Heart left ventricle (tissue), 16 donors: Measurements from ENCODE around the gene PGM2. TPM values are rescaled to one million over a fixed set of nuclear protein-coding genes. Genes with fewer than 3 reads are reported as not detected.
A peak's percentile ranks its signal among the peaks of the same experiment; 100 is the strongest.

ENCODE experiments used
- ATAC-seq, 4 donors: fragments of 200-7000 bp; cut with Tn5 transposase; one replicate each; pipeline ENCODE4 v1.9.1; 2020 to 2022; ENCODE audit warnings: moderate library complexity in 4 of 4, mild to moderate bottlenecking in 3 of 4, moderate number of reproducible peaks in 1 of 4
- DNase-seq, 5 donors: peaks; one replicate each; pipeline ENCODE4 v3.0.0-alpha.2; 2020
- H3K27ac ChIP-seq, 12 donors: fragments of 200-600 bp; sonication (generic) in 4 of 12; one replicate each; pipeline versions ENCODE4 v1.5.0 to v1.8.0; 2016 to 2022; ENCODE audit warnings: mild to moderate bottlenecking in 2 of 12
- H3K27me3 ChIP-seq, 9 donors: fragments of 200-600 bp; sonication (generic) in 2 of 9; one replicate each; pipeline versions ENCODE4 v1.5.1 to v1.8.0; 2016 to 2022; ENCODE audit warnings: mild to moderate bottlenecking in 3 of 9
- H3K36me3 ChIP-seq, 9 donors: fragments of 200-600 bp; sonication (generic) in 2 of 9; one replicate each; pipeline versions ENCODE4 v1.5.0 to v1.8.0; 2018 to 2022; ENCODE audit warnings: mild to moderate bottlenecking in 2 of 9
- H3K4me1 ChIP-seq, 12 donors: fragments of 200-600 bp; sonication (generic) in 4 of 12; one replicate each; pipeline versions ENCODE4 v1.5.0 to v1.8.0; 2016 to 2022; ENCODE audit warnings: mild to moderate bottlenecking in 3 of 12
- H3K4me3 ChIP-seq, 12 donors: fragments of 200-600 bp; sonication (generic) in 4 of 12; one replicate each; pipeline versions ENCODE4 v1.5.0 to v1.8.0; 2017 to 2022; ENCODE audit warnings: mild to moderate bottlenecking in 9 of 12, moderate library complexity in 4 of 12
- H3K9me3 ChIP-seq, 12 donors: fragments of 200-600 bp; sonication (generic) in 4 of 12; one replicate each; pipeline versions ENCODE4 v1.5.0 to v1.8.0; 2016 to 2022; ENCODE audit warnings: mild to moderate bottlenecking in 1 of 12
- CTCF ChIP-seq, 12 donors: fragments of 200-600 bp; sonication (generic) in 4 of 12; IDR thresholded peaks; one replicate each; pipeline versions ENCODE4 v1.5.0 to v1.8.0; 2018 to 2022; ENCODE audit warnings: antibody characterized with exemption in 12 of 12, mild to moderate bottlenecking in 5 of 12
- POLR2A ChIP-seq, 2 donors: fragments of 450-650 bp; IDR thresholded peaks; one replicate each; pipeline ENCODE4 v1.6.1; 2017; ENCODE audit warnings: antibody characterized with exemption in 2 of 2, mild to moderate bottlenecking in 2 of 2, moderate library complexity in 2 of 2
- WGBS, 4 donors: extraction: QIAGEN DNeasy Blood & Tissue Kit in 2 of 4; methylation state at CpG; one replicate each; pipeline versions ENCODE4 v1.1.5 to v1.1.7; 2013 to 2018; 5-methylcytosine and 5-hydroxymethylcytosine counted together
- intact Hi-C, 10 donors: fragments of 100-400 bp; cut with DNase I; formaldehyde crosslinking; loops; one replicate each; pipeline versions ENCODE4 v1.11.1 to v1.14.2; 2022
- polyA plus RNA-seq, 2 donors: library from polyadenylated mRNA; stranded (reverse); fragments of 200-250 nt; gene quantifications; one replicate each; pipeline ENCODE4 v1.2.3, GENCODE V29; 2013
- total RNA-seq, 9 donors: library from RNA; depleted of rRNA in 2 of 9; stranded (reverse); fragments of >200 nt in 2 of 9; fragmentation: NEBNext Ultra II Directional in 3 of 9; extraction: Animal tissue kit (Norgen Biotek cat#: 25700) in 3 of 9; gene quantifications; one replicate each; pipeline versions ENCODE4 v1.1.0 to v1.2.4, GENCODE V29; 2016 to 2023
- donor health status: ischemic (EF 13 %, LVEDD 7.1; RV severe dilation, severe dysfunction).
- donor health status: healthy with polysubstance abuse.
- donor health status: DM: no; HTN: yes; CAD: no.
- donor health status: DM: no; HTN: no; CAD: no.
- donor health status: ischemic (EF 25% LVEDD 6.9; RV normal size, moderate dysfunction).
- donor health status: ischemic (EF 25% LVEDD 5.7; RV mildly dilated, moderate dysfunction).
- donor health status: healthy.
- donor health status: DM: yes; HTN: yes; CAD: no.
- donor health status: ischemic (EF 35%, LVEDD 5.7; RV mildly dilated, moderate dysfunction).
- donor health status: nonischemic (EF 11% LVEDD 7.7; RV severe dilation, severe dysfunction).
- donor health status: DM: yes; HTN: yes; CAD: no.
- donor health status: PGD.
- donor health status: ischemic (EF 29% LVEDD 5.4; RV normal size, mild dysfunction).
- donor health status: nonischemic (EF 23%, LVEDD 6.1; RV moderate dilation, normal function).

The PGM2 gene
- total and polyA plus RNA-seq, 11 donors = 3.3 to 18.4 (median 8.5) TPM

GRCh38 chr4:37795581-37796195 lies 30.8 kb upstream of the PGM2 start:
- WGBS, 4 donors = 75 to 86% (median 79%) methylated on average over 3 of the region's 3 CpGs
- TF ChIP-seq CTCF (IDR thresholded peaks at IDR 0.05) (no peak), POLR2A (IDR thresholded peaks at IDR 0.05) (no peak)

DNA sequence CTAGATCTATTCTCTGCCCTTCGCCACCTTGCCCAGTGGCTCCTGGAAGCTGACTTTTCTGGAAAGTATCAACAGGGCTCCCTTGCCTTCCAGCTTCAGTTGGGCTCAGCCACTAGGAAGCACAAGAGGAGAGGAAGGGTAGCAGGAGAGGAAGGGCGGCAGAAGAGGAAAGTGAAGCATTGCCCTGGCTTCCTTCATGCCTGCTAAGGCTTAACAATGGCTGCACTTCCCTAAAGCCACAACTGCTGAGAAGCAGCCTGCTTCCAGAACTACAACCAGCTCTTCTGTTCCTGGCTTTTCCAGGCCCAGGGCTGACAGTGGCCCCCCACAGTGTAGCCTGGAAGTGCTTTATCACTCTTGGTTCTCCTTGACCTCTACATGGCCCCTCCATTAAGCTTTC lies 29.1 kb upstream of the PGM2 start:
- TF ChIP-seq CTCF (IDR thresholded peaks at IDR 0.05) = no peak
- TF ChIP-seq POLR2A (IDR thresholded peaks at IDR 0.05) = no peak
- no peaks in the 10 kb centered on the region for H3K27me3 ChIP-seq
- H3K9me3 ChIP-seq = no peaks in the 10 kb centered on the region
- peaks cover 0 to 6% (median 0%) of the 10 kb centered on the region in 12 donors for H3K4me1 ChIP-seq
- ATAC-seq = no peak
- intact Hi-C loops = loop anchor here in 5 of 10 donors (5.0 to 10.0 kb wide), 3 partner anchors 103 to 343 kb away; a partner anchor contains a TSS
- no peak overlapping the region for H3K27ac ChIP-seq
- DNase-seq = no peak
- no peak overlapping the region for H3K4me3 ChIP-seq
- 83 to 95% (median 91%) methylated on average over 2 of the region's 2 CpGs for WGBS, 4 donors
- H3K36me3 ChIP-seq = no peaks in the 10 kb centered on the region

More at GRCh38 chr4:37795581-37796195, 30.8 kb upstream of the PGM2 start:
- Histone ChIP-seq H3K4me1 (peaks cover 0 to 6% (median 0%) of the 10 kb centered on the region in 12 donors), H3K27me3 (no peaks in the 10 kb centered on the region), H3K27ac (no peak overlapping the region), H3K9me3 (no peaks in the 10 kb centered on the region), H3K4me3 (no peak overlapping the region), H3K36me3 (no peaks in the 10 kb centered on the region)
- ATAC-seq = no peak
- no peak for DNase-seq
- intact Hi-C loops = loop anchor here in 5 of 10 donors (5.0 to 10.0 kb wide), 3 partner anchors 101 to 341 kb away; a partner anchor contains a TSS

DNA sequence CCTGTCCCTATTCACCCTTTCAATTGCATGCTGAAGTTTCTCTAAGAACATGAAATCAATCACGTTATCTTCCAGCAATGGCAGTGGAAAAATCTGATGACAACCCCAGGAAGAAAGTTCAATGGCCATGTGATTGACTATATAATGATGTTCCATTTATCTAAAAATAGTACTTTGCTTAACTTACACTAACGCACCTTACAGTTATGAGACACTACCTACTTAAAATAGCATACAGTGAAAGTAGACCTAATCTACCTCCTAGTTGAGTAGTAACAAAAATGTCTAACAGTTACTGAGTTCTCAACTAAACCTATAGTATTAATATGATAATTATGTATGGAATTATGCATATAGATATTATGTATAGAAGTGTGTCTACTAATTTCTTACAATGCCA lies 28.6 kb upstream of the PGM2 start:
- DNase-seq = no peak
- no peak overlapping the region for H3K27ac ChIP-seq
- TF ChIP-seq CTCF (IDR thresholded peaks at IDR 0.05) (no peak), POLR2A (IDR thresholded peaks at IDR 0.05) (no peak)
- no peaks in the 10 kb centered on the region for H3K27me3 ChIP-seq
- 60 to 82% (median 74%) methylated on average over 2 of the region's 2 CpGs for WGBS, 4 donors
- peaks cover 0 to 6% (median 0%) of the 10 kb centered on the region in 12 donors for H3K4me1 ChIP-seq
- H3K9me3 ChIP-seq = no peaks in the 10 kb centered on the region
- no peaks in the 10 kb centered on the region for H3K36me3 ChIP-seq
- ATAC-seq = peak in 1 of 4 donors; percentile 51
- H3K4me3 ChIP-seq = no peak overlapping the region
- intact Hi-C loops = loop anchor here in 5 of 10 donors (5.0 to 10.0 kb wide), 3 partner anchors 103 to 343 kb away; a partner anchor contains a TSS

DNA sequence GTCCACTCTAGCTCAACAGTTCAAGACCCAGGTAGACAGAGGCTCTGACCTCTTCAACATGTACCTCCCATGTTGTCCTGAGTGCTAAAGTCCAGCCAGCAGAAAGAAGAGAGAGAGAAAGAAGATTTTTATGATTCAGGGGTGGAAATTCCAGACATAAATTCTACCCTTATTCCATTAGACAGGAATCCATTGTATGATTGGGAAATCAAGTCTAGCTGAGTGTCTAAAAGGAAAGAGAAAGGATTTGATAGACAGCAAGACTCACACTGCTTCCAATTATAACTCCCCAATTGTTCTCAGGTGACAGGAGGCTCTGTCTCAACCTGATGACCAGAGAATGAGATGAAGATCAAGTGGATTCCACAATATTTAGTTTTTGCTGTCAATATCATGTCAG lies 27.9 kb upstream of the PGM2 start:
- Histone ChIP-seq H3K9me3 (no peaks in the 10 kb centered on the region), H3K27ac (no peak overlapping the region), H3K36me3 (no peaks in the 10 kb centered on the region), H3K27me3 (no peaks in the 10 kb centered on the region), H3K4me3 (no peak overlapping the region), H3K4me1 (peaks cover 0 to 6% (median 0%) of the 10 kb centered on the region in 12 donors)
- TF ChIP-seq CTCF (IDR thresholded peaks at IDR 0.05) = no peak
- no peak for TF ChIP-seq POLR2A (IDR thresholded peaks at IDR 0.05)
- DNase-seq = no peak
- intact Hi-C loops = loop anchor here in 5 of 10 donors (5.0 to 10.0 kb wide), 3 partner anchors 104 to 344 kb away; a partner anchor contains a TSS
- no peak for ATAC-seq
